GM12801 (cell line): Measurements from ENCODE around the gene SCN1B.

ENCODE experiments used
- TF ChIP-seq, protein P1 (sequence below): IDR thresholded peaks from one replicate; pipeline ENCODE4 v1.5.1; 2011; ENCODE audit warnings: control low read depth; ENCODE audit not compliant: insufficient read length; ENCODE audit errors: extremely low read depth

The SCN1B gene

DNA sequence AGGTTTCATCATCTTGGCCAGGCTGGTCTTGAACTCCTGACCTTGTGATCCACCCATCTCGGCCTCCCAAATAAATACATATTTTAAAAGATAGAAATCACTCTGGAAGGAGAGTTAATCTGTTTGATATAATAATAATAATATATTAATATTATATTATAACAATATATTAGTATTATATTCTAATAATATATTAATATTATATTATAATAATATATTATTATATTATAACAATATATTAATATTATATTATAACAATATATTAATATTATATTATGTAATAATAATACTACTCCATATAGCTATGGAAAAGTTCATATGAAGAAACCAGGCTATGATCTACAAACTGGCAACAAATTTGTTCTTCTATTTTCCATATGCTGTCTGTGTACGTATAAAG is 28.1 kb downstream of the SCN1B start:
- TF ChIP-seq, protein P1, sequence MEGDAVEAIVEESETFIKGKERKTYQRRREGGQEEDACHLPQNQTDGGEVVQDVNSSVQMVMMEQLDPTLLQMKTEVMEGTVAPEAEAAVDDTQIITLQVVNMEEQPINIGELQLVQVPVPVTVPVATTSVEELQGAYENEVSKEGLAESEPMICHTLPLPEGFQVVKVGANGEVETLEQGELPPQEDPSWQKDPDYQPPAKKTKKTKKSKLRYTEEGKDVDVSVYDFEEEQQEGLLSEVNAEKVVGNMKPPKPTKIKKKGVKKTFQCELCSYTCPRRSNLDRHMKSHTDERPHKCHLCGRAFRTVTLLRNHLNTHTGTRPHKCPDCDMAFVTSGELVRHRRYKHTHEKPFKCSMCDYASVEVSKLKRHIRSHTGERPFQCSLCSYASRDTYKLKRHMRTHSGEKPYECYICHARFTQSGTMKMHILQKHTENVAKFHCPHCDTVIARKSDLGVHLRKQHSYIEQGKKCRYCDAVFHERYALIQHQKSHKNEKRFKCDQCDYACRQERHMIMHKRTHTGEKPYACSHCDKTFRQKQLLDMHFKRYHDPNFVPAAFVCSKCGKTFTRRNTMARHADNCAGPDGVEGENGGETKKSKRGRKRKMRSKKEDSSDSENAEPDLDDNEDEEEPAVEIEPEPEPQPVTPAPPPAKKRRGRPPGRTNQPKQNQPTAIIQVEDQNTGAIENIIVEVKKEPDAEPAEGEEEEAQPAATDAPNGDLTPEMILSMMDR = no peak

DNA sequence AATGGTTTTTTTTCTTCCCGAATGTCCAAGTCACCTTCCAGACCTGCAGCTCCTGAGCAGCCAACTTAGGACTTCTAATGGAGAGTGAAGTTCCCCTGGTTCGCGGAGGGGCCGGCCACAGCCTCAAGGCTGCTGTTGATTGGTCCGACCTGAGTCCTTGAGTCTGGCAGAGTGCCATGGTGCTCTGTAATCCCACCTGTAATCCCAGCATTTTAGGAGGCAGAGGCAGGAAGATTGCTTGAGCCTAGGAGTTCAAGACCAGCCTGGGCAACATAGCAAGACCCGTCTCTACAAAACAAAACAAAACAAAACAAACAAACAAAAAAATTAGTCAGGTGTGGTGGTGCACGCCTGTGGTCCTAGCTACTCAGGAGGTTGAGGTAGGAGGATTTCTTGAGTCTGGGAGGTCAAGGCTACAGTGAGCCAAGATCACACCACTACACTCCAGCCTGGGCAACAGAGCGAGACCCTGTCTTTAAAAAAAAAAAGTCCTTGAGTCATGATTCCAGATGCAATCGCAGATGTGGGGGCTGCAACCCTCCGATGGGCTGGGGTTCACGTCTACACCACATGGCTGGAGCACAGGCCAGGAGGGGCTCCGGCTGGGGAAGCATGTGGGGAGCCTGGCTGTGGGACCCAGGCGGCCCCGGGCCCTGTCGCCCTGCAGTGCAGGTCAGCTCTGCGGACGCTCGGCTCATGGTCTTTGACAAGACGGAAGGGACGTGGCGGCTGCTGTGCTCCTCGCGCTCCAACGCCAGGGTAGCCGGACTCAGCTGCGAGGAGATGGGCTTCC is 28.9 kb downstream of the SCN1B start:
- TF ChIP-seq, protein P1 = no peak

DNA sequence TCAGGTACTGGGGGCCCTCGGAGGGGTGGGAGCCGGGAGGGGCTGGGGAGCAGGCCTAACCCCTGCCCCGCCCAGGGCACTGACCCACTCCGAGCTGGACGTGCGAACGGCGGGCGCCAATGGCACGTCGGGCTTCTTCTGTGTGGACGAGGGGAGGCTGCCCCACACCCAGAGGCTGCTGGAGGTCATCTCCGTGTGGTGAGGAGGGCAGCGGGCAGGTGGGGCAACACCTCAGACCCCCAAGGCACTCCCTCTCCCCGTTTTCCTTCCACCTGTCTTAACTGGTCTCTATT is 29.5 kb downstream of the SCN1B start:
- TF ChIP-seq, protein P1 = no peak

DNA sequence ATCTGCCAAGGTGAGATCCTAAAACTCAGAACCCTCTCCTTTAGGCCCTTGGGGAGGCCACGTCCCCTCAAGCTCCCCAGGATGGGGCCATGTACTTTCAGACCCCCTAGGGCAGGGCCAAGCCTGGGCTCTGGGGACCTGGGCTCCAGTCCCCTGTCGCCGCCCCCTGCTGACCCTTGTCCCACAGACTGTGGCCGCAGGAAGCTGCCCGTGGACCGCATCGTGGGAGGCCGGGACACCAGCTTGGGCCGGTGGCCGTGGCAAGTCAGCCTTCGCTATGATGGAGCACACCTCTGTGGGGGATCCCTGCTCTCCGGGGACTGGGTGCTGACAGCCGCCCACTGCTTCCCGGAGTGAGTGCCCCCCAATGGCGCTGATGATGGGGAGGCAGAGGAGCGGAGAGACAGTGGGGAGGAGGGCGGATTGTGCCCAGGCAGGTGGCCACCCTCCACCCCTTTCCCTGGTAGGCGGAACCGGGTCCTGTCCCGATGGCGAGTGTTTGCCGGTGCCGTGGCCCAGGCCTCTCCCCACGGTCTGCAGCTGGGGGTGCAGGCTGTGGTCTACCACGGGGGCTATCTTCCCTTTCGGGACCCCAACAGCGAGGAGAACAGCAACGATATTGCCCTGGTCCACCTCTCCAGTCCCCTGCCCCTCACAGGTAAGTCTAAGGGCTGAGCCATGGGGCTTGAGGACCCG is 30.0 kb downstream of the SCN1B start:
- TF ChIP-seq, protein P1 = no peak

DNA sequence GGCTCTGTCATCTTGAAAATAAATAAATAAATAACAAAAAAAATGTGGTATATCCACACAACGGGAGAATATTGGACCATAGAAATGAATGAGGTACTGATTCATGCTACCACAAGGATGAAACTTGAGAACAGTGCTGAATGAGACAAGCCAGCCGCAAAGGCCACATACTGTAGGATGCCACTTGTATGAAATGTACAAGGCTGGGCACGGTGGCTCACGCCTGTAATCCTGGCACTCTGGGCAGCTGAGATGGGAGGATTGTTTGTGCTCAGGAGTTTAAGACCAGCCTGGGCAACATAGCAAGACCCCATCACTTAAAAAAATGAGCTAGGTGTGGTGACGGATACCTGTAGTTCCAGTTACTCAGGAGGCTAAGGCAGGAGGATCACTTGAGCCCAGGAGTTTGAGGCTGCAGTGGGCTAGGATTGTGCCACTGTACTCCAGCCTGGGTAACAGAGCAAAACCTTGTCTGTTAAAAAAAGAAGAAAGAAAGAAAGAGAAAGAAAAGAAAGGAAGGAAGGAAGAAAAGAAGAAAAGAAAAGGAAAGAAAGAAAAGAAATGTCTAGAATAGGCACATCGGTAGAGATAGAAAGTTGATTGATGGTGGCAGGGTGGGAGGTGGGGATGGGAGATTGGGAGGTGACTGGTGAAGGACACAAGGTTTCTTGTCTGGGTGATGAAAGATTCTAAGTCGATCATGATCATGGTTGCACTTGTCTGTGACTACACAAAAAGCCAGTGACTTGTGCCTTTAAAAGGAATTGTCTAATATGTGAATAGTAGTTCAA is 31.5 kb downstream of the SCN1B start:
- TF ChIP-seq, protein P1 = no peak

DNA sequence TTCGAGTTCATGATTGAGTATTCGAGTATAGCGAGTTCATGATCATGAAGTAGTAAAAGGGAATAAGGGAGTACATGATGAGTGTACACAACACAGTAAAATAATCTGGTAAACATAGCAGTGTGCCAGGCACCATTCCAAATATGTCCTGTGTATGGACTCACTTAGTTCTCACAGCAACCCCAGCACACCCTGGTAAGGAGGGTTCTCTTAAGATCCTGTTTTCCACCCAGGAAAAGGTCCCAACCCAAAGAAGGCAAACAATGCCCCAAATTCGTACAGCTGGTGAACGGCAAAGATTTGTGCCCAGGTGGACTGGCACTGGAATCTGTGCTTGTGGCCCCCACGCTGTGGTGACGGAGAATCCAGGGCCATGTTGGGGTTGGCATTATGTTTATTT is 32.7 kb downstream of the SCN1B start:
- TF ChIP-seq, protein P1 = no peak
